Activated T-cell treated with anti-CD3 and anti-CD28 coated beads, Interleukin-2, amount 50 U/mL, for 72 hours (primary cell): ENCODE data around the gene MARCHF10. TPM values are rescaled to one million over a fixed set of nuclear protein-coding genes. Genes with fewer than 3 reads are reported as not detected.

Experiments
- ATAC-seq, 2 donors: fragments of 150-1000 bp; cut with Tn5 transposase; replicated peaks in 1 of 2; 2 replicates each; pipeline ENCODE4 v1.10.0; 2021; ENCODE audit warnings: moderate library complexity in 2 of 2, mild to moderate bottlenecking in 1 of 2
- DNase-seq, 2 donors: peaks; one replicate each; pipeline ENCODE4 v3.0.0; 2021 to 2022; ENCODE audit warnings: mixed read lengths in 1 of 2
- H3K27ac Mint-ChIP-seq: one replicate; pipeline ENCODE4 v1.8.0; 2022; ENCODE audit warnings: mild to moderate bottlenecking, moderate library complexity, mixed read lengths
- H3K27me3 Mint-ChIP-seq: one replicate; pipeline ENCODE4 v1.8.0; 2022; ENCODE audit warnings: low read depth, mixed read lengths
- H3K36me3 Mint-ChIP-seq, 2 donors: one replicate each; pipeline ENCODE4 v1.8.0; 2022; ENCODE audit warnings: mixed read lengths in 2 of 2, mild to moderate bottlenecking in 1 of 2; ENCODE audit not compliant: insufficient read depth in 2 of 2
- H3K4me1 Mint-ChIP-seq: one replicate; pipeline ENCODE4 v1.8.0; 2022; ENCODE audit warnings: low read depth, mixed read lengths
- H3K4me3 Mint-ChIP-seq, 2 donors: one replicate each; pipeline ENCODE4 v1.8.0; 2022; ENCODE audit warnings: mild to moderate bottlenecking in 2 of 2, mixed read lengths in 2 of 2, moderate library complexity in 2 of 2
- H3K9me3 Mint-ChIP-seq, 2 donors: one replicate each; pipeline ENCODE4 v1.8.0; 2022; ENCODE audit warnings: mixed read lengths in 2 of 2
- total RNA-seq, 2 donors: library from RNA; stranded (reverse); gene quantifications; one replicate each; pipeline ENCODE4 v1.2.3, GENCODE V29; 2022

MARCHF10 gene
- total RNA-seq, 2 donors from 2014 or later: not detected

GRCh38 chr17:62724398-62725146 lies 83.5 kb downstream of the MARCHF10 start:
- Mint-ChIP-seq H3K27ac (peak overlapping the region; percentile 18), H3K27me3 (peaks cover 87% of the 10 kb centered on the region), H3K9me3 (peaks cover 0 to 2% of the 10 kb centered on the region in 2 donors), H3K4me3 (peak overlapping the region; percentile 29 to 54), H3K36me3 (peaks cover 10 to 14% of the 10 kb centered on the region in 2 donors), H3K4me1 (peaks cover 20% of the 10 kb centered on the region)
- peak; percentile 98 to 99 for ATAC-seq
- DNase-seq: peak; percentile 82 to 87

GRCh38 chr17:62723842-62724241 lies 84.3 kb downstream of the MARCHF10 start:
- Mint-ChIP-seq H3K36me3 (peaks cover 11 to 16% of the 10 kb centered on the region in 2 donors), H3K4me1 (peaks cover 22% of the 10 kb centered on the region), H3K27me3 (peaks cover 92% of the 10 kb centered on the region), H3K4me3 (peak overlapping the region in 1 of 2 donors; percentile 23), H3K27ac (no peak overlapping the region), H3K9me3 (peaks cover 0 to 2% of the 10 kb centered on the region in 2 donors)
- no peak for ATAC-seq
- no peak for DNase-seq

- Mint-ChIP-seq H3K27ac (no peak overlapping the region), H3K27me3 (peaks cover 92% of the 10 kb centered on the region), H3K4me1 (peaks cover 34% of the 10 kb centered on the region), H3K4me3 (no peak overlapping the region), H3K36me3 (peaks cover 9 to 12% of the 10 kb centered on the region in 2 donors), H3K9me3 (peaks cover 0 to 1% of the 10 kb centered on the region in 2 donors)
- ATAC-seq: no peak
- DNase-seq: no peak
These were observed 85.5 kb downstream of the MARCHF10 start for GRCh38 chr17:62722625-62723024.

- Mint-ChIP-seq H3K27ac (no peak overlapping the region), H3K36me3 (peaks cover 6 to 7% of the 10 kb centered on the region in 2 donors), H3K4me1 (peaks cover 33% of the 10 kb centered on the region), H3K27me3 (peaks cover 73% of the 10 kb centered on the region), H3K9me3 (no peaks in the 10 kb centered on the region), H3K4me3 (no peak overlapping the region)
- ATAC-seq: no peak
- no peak for DNase-seq
These were observed 87.8 kb downstream of the MARCHF10 start for GRCh38 chr17:62720126-62720850.

GRCh38 chr17:62719586-62719985 lies 88.5 kb downstream of the MARCHF10 start:
- Mint-ChIP-seq H3K27me3 (peaks cover 75% of the 10 kb centered on the region), H3K4me3 (no peak overlapping the region), H3K9me3 (no peaks in the 10 kb centered on the region), H3K36me3 (peaks cover 6 to 7% of the 10 kb centered on the region in 2 donors), H3K4me1 (peaks cover 26% of the 10 kb centered on the region), H3K27ac (no peak overlapping the region)
- ATAC-seq (no peak), DNase-seq (no peak)

- ATAC-seq: peak; percentile 86 to 88
These were observed 89.7 kb downstream of the MARCHF10 start for GRCh38 chr17:62718429-62718828.

GRCh38 chr17:62717889-62718288 lies 90.2 kb downstream of the MARCHF10 start:
- Mint-ChIP-seq H3K4me3 (no peak overlapping the region), H3K27ac (no peak overlapping the region), H3K36me3 (peaks cover 6 to 7% of the 10 kb centered on the region in 2 donors), H3K9me3 (no peaks in the 10 kb centered on the region), H3K27me3 (peaks cover 67% of the 10 kb centered on the region), H3K4me1 (peaks cover 16% of the 10 kb centered on the region)
- ATAC-seq (peak; percentile 16 to 23), DNase-seq (no peak)

More at GRCh38 chr17:62718429-62718828, 89.7 kb downstream of the MARCHF10 start:
- Mint-ChIP-seq H3K36me3 (peaks cover 6 to 7% of the 10 kb centered on the region in 2 donors), H3K27me3 (peaks cover 68% of the 10 kb centered on the region), H3K4me1 (peaks cover 16% of the 10 kb centered on the region), H3K9me3 (no peaks in the 10 kb centered on the region), H3K27ac (no peak overlapping the region), H3K4me3 (peak overlapping the region in 1 of 2 donors; percentile 6)
- peak; percentile 26 to 50 for DNase-seq

GRCh38 chr17:62717589-62717855 lies 90.6 kb downstream of the MARCHF10 start:
- DNase-seq: no peak
- H3K4me1 Mint-ChIP-seq: peaks cover 16% of the 10 kb centered on the region
- peaks cover 65% of the 10 kb centered on the region for H3K27me3 Mint-ChIP-seq
- H3K36me3 Mint-ChIP-seq: peaks cover 6 to 7% of the 10 kb centered on the region in 2 donors
- H3K9me3 Mint-ChIP-seq: no peaks in the 10 kb centered on the region
- no peak for ATAC-seq
- no peak overlapping the region for H3K27ac Mint-ChIP-seq
- no peak overlapping the region for H3K4me3 Mint-ChIP-seq

- peaks cover 6 to 7% of the 10 kb centered on the region in 2 donors for H3K36me3 Mint-ChIP-seq
- no peak for ATAC-seq
- DNase-seq: no peak
- H3K4me1 Mint-ChIP-seq: peaks cover 16% of the 10 kb centered on the region
- H3K4me3 Mint-ChIP-seq: no peak overlapping the region
- H3K27me3 Mint-ChIP-seq: peaks cover 61% of the 10 kb centered on the region
- H3K9me3 Mint-ChIP-seq: no peaks in the 10 kb centered on the region
- H3K27ac Mint-ChIP-seq: no peak overlapping the region
These were observed 91.1 kb downstream of the MARCHF10 start for GRCh38 chr17:62716834-62717588.

- H3K4me1 Mint-ChIP-seq: peaks cover 16% of the 10 kb centered on the region
These were observed 92.2 kb downstream of the MARCHF10 start for GRCh38 chr17:62715882-62716390.

GRCh38 chr17:62714016-62714777 lies 93.9 kb downstream of the MARCHF10 start:
- no peaks in the 10 kb centered on the region for H3K36me3 Mint-ChIP-seq
- peaks cover 16% of the 10 kb centered on the region for H3K4me1 Mint-ChIP-seq
- no peak overlapping the region for H3K4me3 Mint-ChIP-seq
- H3K9me3 Mint-ChIP-seq: no peaks in the 10 kb centered on the region
- H3K27ac Mint-ChIP-seq: no peak overlapping the region
- no peak for ATAC-seq
- H3K27me3 Mint-ChIP-seq: peaks cover 58% of the 10 kb centered on the region
- DNase-seq: no peak

More at GRCh38 chr17:62715882-62716390, 92.2 kb downstream of the MARCHF10 start:
- H3K36me3 Mint-ChIP-seq: peaks cover 6 to 7% of the 10 kb centered on the region in 2 donors
- H3K9me3 Mint-ChIP-seq: no peaks in the 10 kb centered on the region
- DNase-seq (no peak), ATAC-seq (no peak)
- H3K4me3 Mint-ChIP-seq: no peak overlapping the region
- H3K27me3 Mint-ChIP-seq: peaks cover 62% of the 10 kb centered on the region
- H3K27ac Mint-ChIP-seq: no peak overlapping the region

- H3K27ac Mint-ChIP-seq: no peak overlapping the region
- H3K9me3 Mint-ChIP-seq: peaks cover 0 to 2% of the 10 kb centered on the region in 2 donors
- peaks cover 50% of the 10 kb centered on the region for H3K27me3 Mint-ChIP-seq
- DNase-seq (no peak), ATAC-seq (no peak)
- no peak overlapping the region for H3K4me3 Mint-ChIP-seq
- H3K36me3 Mint-ChIP-seq: no peaks in the 10 kb centered on the region
- peaks cover 8% of the 10 kb centered on the region for H3K4me1 Mint-ChIP-seq
These were observed 94.8 kb downstream of the MARCHF10 start for GRCh38 chr17:62713086-62713881.
